LHCN-M2 (cell line): Measurements from ENCODE around the gene VPS13D. TPM values are rescaled to one million over a fixed set of nuclear protein-coding genes. Genes with fewer than 3 reads are reported as not detected.
"Not testable (repeated sequence)": the region's sequence is repeated elsewhere in the genome, so short reads cannot be mapped to it uniquely, and the experiment has no call there.

ENCODE experiments used
- DNase-seq: peaks from one replicate; pipeline ENCODE4 v3.0.0-alpha.2; 2012; ENCODE audit warnings: low read depth
- total RNA-seq: library from RNA; depleted of rRNA; stranded (reverse); fragments of >200 nt; gene quantifications from 2 replicates; pipeline ENCODE4 v1.2.3, GENCODE V29; 2014

The VPS13D gene
- total RNA-seq, 1 experiment from 2014 or later: 17.0 TPM

DNA sequence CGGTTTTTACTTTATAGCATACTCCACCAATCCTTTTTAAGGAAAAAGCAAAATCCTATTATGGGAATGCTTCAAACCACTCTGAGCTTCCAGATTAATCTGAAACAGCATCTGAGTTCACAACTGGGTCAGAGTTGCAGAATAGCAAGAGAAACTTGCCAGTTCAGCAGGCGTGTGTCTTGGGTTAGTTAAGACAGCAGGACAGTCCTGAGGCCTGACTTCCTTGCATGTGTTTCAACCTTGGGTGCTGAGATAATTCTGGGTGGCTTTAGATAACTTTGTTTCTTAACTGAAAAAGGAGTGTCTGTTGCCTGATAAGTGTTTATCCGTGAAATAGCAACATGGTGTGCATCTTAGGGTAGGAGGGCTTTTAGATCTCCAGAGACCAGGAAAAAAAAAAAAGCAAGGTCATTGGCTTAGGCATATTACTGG, 218.9 kb downstream of the VPS13D start:
- DNase-seq: peak; percentile 25

DNA sequence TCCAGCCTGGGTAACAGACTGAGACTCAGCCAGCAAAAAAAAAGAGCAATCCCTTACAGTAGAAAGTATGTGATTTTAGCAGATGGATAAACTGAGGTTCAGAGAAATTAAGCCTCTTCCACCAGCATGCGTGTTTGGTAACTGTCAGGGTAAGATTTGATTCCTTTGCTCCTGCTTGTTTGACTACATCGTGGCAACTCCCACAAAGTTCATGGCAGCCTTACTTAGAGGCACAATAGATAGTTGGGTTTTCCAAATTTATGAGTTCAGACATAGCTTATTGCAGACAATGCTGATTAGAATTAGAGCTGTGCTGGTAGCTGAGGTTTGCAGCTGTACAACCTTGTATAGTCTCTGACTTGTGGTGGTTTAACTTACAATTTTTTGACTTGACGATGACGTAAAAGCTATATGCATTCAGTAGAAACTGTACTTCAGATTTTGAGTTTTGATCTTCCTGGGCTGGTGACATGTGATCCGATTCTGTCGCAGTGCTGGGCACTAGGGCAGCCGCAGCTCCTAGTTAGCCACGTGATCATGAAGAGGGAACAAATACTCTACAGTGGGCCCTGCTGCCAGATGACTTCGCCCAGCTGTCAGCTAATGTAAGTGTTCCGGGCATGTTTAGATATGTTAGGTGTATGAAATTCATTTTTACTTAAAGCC, 220.4 kb downstream of the VPS13D start:
- DNase-seq: no peak

DNA sequence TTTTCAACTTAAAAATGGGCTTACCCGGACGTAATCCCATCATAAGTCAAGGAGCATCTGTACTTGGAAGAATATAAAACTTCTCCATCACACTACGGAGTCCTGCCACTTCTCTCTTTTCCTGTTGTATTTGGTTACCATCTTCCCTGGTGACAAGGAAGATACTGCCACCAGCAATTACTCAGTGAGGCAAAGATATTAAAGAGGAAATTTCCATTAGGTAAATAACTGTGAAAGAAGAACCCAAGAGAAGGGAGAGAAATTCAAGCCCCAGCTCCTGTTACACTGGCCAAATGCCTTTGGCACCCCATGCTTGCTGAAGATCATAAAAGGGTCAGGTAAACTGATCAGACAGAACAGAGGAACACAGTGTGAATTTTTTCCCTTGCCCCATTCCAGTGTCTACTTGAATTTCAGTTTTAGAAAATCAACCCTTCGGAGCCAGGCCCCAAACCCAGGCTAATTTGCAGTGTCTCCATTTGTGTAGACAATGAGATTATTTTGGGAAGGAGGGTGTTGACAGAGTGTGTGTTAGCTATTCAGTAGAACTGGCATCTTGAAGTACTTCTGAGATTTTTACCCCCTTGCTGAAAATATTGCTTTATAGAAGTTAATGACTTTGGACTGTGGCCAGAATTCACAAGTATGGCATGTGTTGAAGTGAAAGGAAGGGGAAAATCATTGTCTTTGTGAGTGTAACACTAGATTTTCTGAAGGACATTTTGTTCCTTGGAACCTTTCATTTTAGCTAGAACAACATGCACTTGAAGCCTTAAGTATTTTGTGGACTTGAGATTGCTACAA, 221.1 kb downstream of the VPS13D start:
- DNase-seq: no peak

DNA sequence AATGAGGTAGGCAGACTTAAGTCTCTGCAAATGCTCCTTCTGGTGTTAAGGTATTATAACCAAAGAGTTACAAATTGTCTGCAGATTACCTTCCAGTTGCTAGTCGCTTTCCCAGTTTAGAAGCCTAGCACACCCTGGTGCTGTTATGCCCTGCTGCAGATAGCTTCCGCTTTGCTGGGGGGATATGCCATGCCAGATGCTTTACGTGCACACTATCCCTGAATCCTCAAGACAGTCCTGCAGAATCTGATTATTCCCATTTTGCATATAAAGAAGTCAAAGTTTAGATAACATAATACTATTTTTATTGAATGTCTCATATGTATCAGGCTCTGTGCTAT, 221.7 kb downstream of the VPS13D start:
- DNase-seq: no peak

DNA sequence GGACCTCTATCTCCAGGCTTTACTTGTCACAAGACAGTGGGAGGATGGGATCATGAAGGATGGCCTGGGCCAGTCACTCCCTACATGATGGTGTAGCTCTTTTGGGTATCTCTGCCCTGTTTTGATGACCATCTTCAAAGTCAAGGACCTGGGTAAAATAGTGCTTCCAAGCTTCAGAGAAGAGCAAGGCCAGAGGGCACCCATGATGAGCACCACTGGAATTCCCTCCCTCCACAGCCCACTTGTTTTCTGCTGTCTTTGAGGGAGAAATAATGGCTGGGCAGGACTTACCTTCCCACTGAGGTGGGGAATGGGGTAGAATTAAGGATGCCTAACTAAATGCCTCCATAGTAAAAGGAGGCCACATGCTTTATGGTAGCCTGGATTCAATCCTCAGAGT, 222.4 kb downstream of the VPS13D start:
- DNase-seq: no peak

DNA sequence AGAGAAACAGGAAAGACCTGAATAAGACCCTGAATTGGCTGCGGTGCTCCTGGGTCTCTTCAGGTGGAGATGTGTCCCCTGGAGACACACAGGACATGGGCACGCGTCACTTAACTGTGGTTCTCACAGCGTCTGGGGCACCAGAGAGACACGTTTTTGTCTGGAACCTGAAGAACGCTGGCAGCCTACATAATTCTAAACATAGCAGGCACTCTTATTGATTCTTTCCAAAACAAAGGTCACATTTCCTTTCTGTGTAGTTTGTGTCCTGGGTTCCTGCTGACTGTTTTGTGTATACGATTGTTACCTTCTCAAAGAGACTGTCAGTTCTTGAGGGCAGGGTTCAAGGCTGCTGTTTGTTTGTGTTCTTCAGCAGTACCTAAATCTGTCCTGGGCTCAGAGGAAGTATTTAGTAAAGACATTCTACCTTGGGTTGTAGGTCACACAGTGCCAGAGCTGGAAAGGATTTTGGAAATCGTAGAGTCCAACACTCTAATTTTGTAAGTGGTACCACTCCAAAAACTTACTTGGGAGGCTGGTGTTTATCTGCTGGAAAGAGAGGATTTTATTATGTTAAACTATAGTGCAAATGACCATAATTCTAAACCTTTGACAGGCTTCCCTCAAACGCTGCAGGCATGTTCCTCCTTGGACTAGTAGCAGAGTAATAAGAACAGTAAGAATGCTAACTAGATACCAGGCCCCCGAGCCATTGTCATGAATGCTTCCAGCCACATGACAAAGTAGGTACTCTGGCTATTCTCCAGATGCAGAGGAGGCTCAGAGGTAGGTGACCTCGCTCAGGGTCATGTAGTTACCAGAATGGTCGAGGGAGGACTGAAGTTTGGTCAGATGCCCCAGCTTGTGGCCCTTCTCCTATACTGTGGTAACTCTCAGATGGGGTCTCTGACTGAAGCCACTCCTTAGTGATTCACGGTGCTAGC, 223.8 kb downstream of the VPS13D start:
- DNase-seq: no peak

DNA sequence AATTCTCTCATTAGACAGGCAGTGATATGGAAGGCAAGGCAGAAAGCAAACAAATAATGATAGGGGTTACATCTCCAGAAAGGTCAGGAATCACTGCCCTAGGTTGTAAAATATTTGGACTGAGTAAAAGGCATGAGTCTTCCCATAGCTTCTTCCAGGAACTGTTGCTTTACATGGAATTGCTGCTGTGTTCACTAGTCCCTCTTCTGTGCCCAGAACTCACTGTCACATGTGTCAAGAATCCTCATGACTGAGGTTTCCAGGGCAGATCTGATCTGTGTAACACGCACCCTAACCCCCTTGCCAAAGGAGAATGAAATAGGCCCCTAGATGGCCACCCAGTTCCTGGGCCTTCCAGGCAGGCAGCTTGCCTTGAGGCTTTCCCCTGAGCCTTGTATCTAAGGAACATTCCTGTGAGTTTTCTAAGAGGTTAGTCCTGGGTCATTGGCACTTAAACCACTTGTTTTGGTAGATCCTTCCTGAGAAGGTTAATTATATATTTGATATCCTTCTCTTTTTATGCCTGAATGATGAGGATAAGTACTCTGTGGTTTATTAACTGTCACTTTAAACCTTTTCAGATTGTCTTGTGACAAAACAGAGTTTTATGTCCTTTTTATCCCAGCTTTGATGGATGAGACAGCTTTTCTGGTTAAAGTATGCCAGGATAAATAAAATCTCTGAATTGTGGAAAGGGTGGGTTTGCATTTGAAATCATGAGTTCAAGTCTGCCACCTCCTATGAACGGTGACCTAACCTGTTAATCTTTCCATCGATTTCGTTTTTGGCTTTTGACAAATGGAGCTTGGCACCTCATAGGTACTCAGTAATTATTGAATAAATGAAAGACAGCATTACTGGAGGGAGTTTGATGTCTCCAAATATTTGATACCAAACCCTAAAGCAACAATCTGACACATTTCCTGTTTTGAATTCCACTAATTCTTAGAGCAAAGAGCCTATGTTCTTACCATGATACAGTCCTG, 224.9 kb downstream of the VPS13D start:
- DNase-seq: peak; percentile 70

DNA sequence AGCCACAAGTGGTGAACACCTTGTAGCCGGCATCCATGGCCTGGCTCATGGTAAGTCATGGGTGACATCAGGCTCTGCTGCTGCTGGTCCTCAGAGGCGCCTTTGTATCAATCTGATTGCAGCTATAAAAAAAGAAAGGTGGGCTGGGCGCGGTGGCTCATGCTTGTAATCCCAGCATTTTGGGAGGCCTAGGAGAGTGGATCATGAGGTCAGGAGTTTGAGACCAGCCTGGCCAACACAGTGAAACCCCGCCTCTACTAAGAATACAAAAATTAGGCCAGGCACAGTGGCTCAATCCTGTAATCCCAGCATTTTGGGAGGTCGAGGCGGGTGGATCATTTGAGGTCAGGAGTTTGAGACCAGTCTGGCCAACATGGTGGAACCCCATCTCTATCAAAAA, 226.3 kb downstream of the VPS13D start:
- DNase-seq: not testable (repeated sequence)

DNA sequence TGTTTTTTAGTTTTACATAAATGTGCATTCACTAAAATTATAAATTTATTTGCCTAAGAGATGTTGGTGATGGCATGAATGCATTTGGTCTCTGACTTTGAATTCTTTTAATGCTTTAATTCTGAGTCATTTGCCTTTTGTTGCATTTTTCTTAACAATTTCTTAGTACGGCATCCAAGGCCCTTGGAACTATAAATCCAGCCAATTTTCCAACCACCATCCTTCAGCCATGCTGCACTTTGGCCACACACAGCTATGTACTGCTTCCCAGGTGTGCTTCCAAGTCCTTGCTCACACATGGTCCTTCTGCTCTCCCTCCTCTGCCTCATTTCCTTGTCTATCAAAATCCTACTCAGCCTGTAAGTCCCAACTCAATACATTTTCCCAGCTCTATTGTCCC, 227.1 kb downstream of the VPS13D start:
- DNase-seq: peak; percentile 58

DNA sequence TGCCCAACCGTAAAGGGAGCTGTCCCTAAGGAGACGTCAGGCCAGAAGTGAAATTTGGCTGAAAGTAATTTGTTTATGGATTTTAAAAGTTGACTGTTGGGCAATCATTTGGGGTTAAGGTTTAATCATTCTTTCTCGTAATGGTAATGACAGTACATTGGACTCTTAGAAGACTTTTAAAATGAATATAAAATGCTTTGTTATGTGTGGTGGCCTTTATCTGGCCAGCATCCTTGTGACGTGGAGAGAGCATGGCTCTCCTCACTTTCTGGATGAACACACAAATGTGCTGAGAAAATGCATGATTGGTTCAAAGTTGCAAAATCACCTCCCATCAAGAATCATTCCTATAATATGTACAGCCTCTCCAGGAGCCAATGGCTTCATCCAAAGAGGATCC, 227.9 kb downstream of the VPS13D start:
- no peak for DNase-seq

DNA sequence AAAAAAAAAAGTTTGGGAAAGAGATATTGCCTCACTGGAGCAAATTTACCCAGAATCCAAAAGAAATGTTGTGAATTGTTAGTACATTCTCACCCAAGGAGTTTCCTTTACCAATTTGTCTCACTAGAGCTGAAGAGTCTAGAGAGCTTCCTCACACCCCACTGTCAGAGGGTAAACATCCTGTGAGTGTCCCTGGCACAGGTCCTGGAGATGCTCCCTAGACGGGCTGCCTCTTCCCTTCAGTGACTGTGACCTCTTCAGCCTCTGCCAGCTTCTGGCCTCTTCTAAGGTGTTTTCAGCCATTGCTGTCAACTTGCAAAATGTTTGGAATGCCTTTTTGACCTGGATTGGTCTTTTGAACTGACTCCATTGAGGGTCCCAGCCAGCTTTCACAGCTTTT, 228.7 kb downstream of the VPS13D start:
- peak; percentile 26 for DNase-seq

DNA sequence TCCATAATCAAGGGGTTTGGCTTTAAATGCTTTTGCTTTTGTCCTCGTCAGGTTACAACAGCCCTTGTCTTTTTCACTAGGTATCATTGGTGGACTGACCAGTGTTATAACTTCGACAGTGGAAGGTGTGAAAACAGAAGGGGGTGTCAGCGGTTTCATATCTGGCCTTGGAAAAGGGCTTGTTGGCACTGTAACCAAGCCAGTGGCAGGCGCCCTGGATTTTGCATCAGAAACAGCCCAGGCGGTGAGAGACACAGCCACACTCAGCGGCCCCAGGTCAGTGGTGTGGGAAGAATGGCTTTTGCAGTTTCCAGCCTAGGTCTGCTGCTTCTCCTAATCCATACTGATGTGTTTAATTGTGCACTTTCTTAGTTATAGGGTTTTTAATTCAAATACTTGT, 230.3 kb downstream of the VPS13D start:
- no peak for DNase-seq

DNA sequence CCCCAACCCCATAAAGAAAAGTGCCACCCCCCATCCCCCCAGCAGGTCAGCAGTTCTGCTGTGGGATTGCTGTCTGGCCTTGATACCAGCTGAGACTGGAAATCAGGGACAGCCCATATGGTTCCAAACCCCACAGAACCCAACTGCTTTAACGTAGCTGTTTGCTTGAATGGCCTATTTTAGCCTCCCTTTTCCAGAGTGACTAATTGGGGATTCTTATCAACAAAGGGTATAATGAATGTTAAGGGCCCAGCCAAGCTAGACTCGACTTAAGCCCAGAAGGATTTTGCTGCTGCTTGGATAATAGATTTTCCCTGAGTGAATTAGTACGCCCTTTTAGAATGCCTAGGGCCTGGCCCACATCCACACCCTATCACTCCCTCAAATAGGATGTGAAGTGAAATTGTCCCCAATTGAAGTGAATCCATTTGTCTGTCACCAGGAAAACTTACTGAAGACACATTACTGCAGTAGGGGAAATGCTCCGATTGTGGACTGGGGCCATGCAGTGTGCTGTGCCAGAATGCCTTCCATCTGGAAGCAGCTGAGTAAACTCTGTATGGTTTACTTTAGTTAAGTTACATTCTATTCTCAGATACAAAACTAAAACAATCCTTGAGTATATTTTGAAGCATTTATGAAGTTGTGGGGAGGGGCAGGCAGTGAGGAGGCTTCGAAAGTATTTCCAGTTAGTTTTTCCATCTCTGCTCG, 231.2 kb downstream of the VPS13D start:
- DNase-seq: peak; percentile 42

DNA sequence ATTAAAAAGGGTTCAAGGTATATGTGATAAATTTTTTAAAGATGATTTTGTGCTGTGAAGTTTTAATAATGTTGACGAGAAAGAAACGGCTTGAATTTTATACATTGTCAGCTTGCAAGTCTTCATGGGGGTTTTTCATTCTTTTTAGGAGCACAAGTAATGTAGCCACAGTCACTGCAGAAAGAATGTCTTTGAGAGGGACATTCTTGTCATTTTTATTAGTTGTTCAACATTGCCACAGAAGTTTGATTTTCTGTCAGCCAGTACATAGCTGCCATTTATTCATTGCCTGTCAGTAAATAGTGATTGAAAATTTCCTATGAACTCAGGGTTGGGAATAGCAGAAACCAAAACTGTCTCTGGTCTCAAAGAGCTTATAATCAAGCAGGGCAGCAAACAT, 231.9 kb downstream of the VPS13D start:
- no peak for DNase-seq

DNA sequence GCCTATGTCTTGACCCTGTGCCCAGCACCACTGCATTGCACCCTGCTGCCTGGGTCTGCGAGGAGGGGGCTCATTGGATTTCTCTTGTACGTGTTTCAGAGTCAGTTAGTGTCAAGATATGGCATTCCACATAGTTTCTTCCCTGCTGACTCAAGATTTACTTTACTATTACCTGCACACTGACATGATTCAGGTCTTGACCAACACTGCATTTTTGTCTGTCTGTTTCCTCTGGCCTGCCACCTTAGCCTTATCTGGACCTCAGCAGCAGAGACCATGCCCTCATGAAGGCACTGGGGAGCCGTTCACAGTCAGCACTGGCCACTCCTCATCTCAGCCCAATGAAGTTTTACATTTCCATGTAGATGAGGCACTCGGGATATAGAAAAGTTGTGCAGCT, 232.8 kb downstream of the VPS13D start:
- DNase-seq: no peak

DNA sequence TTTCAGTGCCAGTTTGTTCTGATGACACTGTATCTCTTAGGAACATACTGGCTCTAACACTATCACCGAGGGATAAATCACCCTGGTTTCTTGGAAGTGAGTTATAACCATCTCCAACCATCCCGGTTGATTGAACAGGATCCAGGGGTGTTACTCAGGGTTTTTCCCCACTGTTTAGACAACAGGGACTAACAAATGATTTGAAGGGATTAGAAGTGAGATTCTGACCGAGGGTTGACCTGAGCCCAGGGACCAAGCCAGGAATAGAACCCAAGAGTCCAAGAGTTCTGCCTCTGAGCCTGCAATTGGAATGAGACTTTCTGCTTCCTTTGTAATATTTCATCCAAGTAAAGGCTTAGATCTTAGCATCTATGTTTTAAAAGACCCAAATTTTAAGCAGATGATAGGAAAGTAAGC, 234.2 kb downstream of the VPS13D start:
- no peak for DNase-seq

DNA sequence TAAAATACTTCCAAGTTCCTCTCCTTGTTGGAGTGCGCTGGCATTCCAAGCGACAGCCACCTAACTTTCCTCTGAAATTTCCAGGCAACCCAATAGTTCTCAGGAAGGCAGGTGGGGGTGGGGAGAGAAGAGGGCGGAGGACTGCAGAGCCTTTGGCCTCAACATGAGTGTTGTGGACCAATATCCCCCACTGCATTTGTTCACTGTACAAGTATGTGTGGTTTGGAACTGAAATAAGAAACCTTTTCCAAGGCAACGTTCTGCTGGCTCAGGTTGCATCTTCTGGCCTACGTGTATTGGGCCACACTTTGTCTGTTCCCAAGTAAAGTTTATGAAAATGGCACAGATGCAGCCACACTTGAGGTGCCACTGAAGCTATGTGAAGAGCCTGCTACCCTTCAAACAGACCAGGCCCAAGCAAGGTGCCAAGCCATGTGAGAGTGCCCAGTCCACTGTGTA, 234.8 kb downstream of the VPS13D start:
- DNase-seq: peak; percentile 90

DNA sequence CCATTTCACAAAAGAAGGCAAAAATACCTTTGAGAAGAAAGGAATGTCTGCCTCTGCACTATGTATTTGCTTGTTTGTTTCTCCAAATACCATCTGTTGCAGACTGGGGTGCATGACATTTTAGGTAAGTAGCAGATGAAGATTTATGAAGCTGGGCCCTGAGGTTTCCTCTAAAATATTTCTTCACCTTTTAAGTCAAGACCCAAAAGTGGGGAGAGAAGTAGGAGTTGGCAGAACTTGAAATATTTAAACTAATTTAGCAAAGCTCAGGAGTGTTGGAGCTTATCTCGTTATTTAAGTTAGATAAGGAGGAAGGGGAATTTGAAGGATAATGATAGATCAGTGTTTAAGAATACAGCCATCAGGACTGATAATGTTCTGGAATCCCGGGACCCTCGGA, 235.3 kb downstream of the VPS13D start:
- DNase-seq: no peak

DNA sequence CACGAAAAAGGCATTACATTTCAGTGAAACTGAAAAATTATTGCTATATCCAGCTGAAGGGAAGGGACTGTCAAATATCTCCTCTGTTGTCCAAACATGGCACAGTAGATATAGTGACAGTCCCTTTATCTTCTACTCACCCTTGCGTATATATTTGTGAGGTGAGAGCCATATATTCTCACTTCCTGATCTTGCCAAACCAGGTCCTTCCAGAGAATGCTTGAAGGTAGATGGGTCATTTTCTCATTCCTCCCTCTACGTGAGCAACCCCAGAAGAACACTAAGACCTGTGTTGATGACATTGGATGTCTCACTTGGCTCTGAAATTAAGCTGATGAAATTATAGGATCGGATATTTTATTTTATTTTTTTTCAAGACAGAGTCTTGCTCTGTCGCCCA, 237.0 kb downstream of the VPS13D start:
- no peak for DNase-seq
